D341Med (cell line): Measurements from ENCODE around the gene BSCL2.
"Not testable (repeated sequence)": the region's sequence is repeated elsewhere in the genome, so short reads cannot be mapped to it uniquely, and the experiment has no call there.

Source experiments
- DNase-seq: peaks from one replicate; pipeline ENCODE4 v3.0.0; 2012; ENCODE audit warnings: low spot score

Gene BSCL2

GRCh38 chr11:62719302-62719978, 12.2 kb upstream of the BSCL2 start:
- DNase-seq: no peak

DNA sequence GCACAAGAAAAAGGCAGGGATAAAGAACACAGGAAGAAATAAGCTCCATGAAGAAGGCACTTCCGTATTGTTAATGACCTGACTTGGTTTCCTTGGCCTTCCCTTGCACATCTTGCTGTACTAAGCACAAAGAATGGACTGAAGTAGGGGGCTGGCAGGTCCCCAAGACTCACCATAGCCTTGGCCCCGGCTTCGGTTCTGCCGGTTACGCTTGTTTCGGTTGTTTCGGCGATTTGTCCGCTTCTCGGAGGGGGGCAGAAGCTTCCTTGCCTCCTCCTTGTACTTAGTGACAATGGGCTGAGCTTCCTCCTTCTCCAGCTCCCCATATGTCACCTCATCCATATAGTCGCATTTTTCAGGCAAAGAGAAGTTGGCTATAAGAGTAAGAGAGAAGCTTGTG, 9.6 kb upstream of the BSCL2 start:
- DNase-seq: no peak

DNA sequence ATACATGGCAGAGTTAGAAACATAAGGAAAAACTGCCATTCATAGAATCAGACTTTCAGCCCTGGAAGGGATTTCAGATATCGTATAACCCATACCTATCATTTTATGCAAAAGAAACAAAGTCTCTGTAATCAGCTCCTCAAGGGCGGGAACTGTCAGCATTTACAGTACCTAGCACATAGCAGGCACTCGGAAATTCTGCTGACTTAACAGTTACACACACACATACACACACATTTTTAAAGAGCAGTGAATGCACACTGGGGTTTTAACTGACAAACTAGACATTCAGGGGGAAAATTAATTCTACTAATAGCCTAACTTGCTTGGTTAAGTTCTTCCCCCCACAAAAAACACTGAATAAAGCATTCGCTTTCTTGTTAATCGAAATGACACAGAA, 9.0 kb upstream of the BSCL2 start:
- no peak for DNase-seq

GRCh38 chr11:62715150-62716130, 8.2 kb upstream of the BSCL2 start:
- DNase-seq: no peak

DNA sequence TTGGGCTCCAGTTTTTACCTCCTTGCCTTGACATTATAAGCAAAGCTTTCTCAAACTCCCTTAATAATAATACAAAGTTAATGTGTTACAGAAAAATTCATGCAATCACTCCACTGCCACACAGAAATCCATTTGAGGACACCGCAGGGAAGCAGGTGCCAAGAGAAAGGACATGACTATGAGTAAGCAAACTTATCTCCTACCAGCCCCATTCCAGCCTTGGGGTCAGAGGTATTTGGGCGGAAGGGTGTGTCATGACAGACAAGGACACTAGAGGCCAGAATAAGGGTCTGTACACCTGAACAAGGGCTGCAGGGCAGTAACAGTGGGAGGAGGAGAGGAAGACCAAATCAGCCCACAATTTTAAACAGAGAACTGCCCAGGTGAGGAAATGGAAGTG, 6.1 kb upstream of the BSCL2 start:
- no peak for DNase-seq

DNA sequence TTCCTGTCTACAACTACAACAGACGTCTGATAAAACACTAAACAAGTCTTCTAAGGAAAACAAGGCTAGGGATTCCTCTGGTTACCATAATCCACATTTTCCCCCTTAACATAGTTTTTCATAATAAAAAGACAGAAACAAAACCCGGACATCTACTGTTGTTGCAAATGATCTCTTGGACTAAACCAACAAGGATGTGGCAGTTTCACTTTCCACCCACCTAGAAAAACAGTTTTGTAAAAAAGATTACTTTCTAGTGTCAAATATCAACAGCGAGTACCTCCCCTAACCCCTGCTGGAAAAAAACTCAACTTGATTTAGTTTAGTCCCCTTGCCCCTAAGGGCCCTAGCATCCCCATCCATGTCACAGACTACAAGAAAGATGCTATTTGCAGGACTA, 5.6 kb upstream of the BSCL2 start:
- no peak for DNase-seq

GRCh38 chr11:62712276-62712812, 5.1 kb upstream of the BSCL2 start:
- DNase-seq: no peak

DNA sequence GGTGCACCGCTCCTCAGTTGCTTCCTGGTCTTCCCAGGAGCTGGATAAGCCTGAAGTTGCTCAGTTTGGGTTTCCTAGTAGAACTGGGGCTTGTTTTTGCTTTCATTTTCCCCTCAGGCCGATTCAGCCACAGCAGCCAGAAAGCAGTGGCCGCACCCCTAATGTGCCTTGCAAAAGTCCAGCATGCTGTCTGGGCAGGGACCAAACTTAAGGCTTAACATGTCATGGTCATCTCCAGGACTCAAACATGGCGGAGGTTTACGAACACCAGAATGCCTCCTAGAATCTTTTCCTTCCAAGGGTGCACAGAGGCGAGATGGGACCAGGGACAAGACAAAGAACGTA, 2.7 kb upstream of the BSCL2 start:
- no peak for DNase-seq

DNA sequence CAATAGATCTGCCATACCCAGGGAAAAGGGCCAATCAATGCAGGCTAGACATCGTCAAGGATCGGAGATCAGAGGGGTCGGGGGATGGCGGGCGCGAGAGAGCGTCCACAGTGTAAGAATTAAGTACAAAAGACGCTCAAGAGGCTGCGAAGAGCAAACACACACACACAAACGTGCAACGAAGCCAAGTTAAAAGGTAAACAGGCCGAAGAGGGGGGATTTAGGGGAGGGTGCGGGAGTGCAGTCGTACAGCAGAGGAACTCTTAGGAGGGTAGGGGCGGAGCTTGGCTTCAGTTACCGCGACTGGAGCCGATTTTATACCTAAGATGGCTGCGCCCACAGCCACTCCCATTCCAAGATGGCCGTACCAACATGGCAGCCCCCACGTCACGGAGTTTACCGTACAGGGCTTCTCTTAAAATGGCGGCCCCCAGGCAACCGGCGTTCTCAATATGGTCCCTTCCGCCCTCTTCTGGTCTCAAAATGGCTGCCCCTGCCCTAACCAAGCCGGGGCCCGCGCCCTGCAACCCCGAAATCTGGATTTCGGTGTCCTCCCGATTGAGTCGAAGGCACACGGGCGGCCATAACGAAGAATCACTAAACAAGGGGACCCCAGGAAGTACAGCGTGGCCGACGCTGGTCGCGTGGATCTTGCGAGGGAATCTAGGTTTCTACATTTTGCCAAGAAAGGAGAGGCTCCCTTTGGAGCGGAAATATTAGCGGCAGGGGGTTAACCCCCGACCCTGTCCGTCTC, 2.2 kb upstream of the BSCL2 start:
- DNase-seq: peak; percentile 86

DNA sequence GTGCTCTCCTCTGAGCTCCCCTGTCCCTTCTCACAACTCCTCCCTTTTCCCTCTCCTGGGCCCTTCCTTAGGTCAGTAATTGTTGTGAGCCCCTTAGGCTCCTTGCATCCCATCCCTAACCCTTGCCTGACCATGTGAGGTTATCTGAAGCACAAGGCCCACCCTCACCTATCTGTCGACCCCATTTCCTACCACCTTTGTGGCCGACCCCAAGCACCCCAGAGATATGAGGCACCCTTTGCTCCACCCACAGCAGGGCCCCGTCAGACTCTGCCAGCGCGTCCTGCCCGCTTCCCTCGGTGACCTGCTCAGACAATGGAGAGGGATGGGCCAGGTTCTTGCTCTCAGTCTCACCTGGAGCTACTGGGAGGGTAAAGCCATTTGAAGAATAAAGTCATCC, 1.6 kb upstream of the BSCL2 start:
- DNase-seq: no peak

GRCh38 chr11:62708392-62708791, 1.2 kb upstream of the BSCL2 start:
- no peak for DNase-seq

DNA sequence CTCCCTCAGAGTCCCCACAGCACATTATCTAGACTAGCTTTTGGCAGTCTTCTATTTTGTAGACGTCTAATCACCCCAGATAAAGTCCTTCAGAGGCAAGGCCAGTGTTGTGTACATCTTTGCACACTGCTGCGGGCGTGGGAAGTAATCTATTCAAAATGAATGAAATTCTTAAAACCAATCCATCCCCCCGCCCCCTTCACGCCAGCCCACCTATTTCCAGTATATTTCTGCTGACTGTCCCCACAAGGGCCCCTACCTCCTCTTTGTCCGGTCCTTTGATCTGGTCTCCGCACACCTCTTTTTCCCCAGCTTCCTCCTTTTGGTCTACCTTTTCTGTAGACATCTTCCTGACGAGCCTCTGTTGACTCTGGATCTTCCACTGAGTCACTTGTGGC, 375 bp downstream of the BSCL2 start:
- DNase-seq: no peak

DNA sequence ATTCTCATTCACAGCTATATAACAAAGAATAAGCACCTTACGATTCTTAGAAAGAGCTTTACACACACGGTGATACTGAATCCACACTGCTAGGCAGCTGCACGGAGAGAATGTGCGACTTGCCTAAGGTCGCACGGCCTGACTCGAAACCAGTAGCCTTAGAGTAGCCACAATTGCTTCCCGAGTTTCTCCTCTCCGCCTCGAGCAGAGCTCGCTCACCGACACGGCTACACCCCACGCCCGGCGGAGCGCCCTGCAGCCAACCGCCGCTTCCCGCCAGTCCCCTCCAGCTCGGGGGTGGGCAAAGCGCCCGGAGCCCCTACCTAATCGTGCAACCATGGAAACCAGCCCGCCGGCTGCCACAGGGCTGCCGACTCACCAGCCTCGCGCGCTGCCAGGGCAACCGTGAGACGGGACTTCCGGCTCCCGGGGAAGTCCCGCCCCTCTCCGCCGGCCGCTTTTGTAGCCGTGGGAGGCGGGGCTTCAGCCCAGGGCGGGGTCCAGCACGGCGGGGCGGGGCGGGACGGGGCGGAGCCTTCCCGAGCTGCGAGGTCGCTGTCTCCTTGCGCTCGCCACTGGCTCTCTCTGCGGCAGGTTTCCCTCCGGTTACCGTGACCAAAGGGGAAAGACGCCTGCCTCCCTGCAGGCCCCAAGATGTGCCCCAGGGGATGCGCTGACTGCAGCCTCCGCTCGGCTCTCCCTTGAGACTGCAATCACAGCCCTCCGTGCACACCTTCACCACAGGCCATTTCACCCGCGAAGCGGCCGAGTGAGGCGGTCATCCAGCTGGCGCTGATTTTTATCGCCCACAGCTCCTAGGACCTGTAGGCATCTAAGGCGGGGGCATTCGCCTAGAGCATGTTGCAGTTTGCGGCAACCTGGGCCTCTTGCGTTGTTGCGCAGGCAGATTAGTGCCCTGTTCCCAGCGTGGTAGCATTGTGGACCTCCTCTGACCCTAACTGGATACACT, 1.1 kb downstream of the BSCL2 start:
- DNase-seq: peak; percentile 96

DNA sequence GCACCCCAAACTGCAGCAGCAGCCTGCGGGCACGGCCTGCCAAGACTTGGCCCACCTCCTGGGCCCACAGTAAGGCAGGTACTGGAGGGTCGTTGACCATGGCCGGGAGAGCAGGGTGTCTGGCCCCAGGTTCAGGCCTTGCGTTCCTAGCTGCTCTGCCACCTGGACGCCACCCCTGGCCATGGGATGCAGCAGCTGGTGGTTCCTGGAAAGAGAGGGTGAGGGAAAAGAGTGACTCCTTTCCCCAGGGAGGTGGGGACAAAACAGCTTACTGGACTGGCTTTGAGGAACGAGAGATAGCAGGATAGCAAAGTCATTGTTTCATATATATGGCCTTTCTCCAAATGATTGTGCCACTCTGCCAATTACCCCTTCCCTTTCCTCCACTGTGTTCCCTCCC, 1.8 kb downstream of the BSCL2 start:
- DNase-seq: peak; percentile 64

DNA sequence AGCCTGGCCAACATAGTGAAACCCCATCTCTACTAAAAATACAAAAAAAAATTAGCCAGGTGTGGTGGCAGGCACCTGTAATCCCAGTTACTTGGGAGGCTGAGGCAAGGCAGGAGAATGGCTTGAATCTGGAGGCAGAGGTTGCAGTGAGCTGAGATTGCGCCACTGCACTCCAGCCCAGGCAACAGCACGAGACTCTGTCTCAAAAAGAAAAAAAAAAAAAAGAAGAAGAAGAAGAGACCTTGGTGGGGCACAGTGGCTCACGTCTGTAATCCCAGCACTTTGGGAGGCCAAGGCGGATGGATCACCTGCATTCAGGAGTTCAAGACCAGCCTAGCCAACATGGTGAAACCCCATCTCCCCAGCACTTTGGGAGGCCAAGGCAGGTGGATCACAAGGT, 3.3 kb downstream of the BSCL2 start:
- DNase-seq: not testable (repeated sequence)

DNA sequence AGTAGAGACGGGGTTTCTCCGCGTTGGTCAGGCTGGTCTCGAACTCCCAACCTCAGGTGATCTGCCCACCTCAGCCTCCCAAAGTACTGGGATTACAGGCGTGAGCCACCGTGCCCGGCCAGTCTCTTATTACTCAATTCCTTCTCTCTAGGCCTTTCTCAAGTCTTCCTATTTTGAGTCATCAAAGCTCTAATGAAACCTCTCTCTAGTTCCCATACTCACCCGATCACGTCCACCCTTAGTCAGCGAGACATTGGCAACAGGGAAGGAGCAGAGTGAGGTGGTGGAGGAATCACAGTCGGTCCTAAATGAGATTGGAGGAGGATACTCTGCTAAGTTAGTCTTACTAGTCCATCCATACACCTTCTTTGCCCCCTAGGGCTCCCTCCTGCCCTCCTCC, 5.0 kb downstream of the BSCL2 start:
- DNase-seq: no peak

- DNase-seq: peak; percentile 77
Observed at GRCh38 chr11:62694455-62695167, 12.6 kb downstream of the BSCL2 start.

DNA sequence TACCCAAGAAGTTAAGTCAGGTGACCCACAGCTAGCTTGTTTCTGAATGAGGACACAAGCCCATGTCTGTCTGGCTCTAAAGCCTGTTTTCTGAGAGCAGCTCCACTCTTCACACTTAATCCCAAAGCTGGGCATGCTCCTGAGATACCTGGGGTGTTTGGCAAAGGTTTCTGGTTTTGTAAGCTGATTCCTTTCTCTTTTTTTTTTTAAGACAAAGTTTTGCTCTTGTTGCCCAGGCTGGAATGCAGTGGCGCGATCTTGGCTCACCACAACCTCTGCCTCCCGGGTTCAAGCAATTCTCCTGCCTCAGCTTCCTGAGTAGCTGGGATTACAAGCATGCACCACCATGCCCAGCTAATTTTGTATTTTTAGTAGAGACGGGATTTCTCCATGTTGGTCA, 13.6 kb downstream of the BSCL2 start:
- DNase-seq: not testable (repeated sequence)

GRCh38 chr11:62689421-62690183, 17.6 kb downstream of the BSCL2 start, which contains the start of gene LRRN4CL:
Gene LRRN4CL (minus strand): TSS chr11:62689530. CDS start chr11:62688508, 1,022 bp downstream.
- DNase-seq: no peak

DNA sequence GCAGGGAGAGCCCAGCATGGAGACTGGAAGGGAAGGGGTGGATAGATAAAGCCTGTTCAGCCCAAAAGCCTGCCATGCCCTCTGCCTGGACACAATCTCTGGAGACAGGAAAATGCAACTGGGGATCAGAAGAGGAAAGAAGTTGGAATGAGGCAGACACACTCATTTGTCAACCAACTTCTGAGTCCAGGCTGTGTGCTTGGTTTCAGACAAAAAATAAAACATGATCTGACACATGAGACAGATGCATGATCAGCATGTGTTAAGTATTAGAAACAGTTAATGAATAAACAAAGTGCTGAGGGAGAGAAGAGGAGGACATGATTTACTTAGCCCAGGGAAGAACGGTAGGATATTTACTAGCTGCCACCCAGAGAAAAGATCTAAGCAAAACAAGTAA, 18.7 kb downstream of the BSCL2 start:
- DNase-seq: no peak
